Endothelial cell of umbilical vein (primary cell): ENCODE results near the gene IPO13. TPM values are rescaled to one million over a fixed set of nuclear protein-coding genes. Genes with fewer than 3 reads are reported as not detected.

Source experiments
- BruUV-seq: library from RNA; stranded (reverse); fragments of 400-500 nt; replicated peaks from 2 replicates; lab custom pipeline; 2021; lab: Mats Ljungman, UMichigan
- CTCF ChIA-PET: fragments of 300-600, 350-600 bp; sonication (Branson Sonifier 250); formaldehyde crosslinking; loops from one replicate; lab custom pipeline; 2021; ENCODE audit warnings: antibody characterized with exemption, inconsistent platforms; lab: Charles Lee
- POLR2A ChIA-PET: fragments of 300-600, 350-600 bp; sonication (Branson Sonifier 250); formaldehyde crosslinking; loops from one replicate; lab custom pipeline; 2021; ENCODE audit warnings: antibody characterized with exemption, inconsistent platforms; lab: Charles Lee
- DNase-seq: peaks from one replicate; pipeline ENCODE4 v3.0.0-alpha.2; 2011; ENCODE audit warnings: low read depth, low spot score
- FAIRE-seq: peaks from 2 replicates; lab custom pipeline; 2011; peaks lifted over from hg19 to GRCh38; lab: Jason Lieb, UNC
- H2AFZ ChIP-seq: 2 replicates; pipeline ENCODE4 v1.6.0; 2012; ENCODE audit warnings: low read depth, low read length, control low read depth, inconsistent platforms
- H3K27ac ChIP-seq: 2 replicates; pipeline ENCODE4 v1.5.1; 2011; ENCODE audit warnings: low read depth, mild to moderate bottlenecking, control low read depth, low read length, moderate library complexity; ENCODE audit not compliant: insufficient read depth
- H3K27me3 ChIP-seq, 2 experiments: 2 replicates each; pipeline versions ENCODE4 v1.6.0 to v1.6.1; 2011; ENCODE audit warnings: low read length in 2 of 2, mixed read lengths in 1 of 2; ENCODE audit not compliant: control insufficient read depth in 2 of 2, insufficient read depth in 2 of 2
- H3K36me3 ChIP-seq, 2 experiments: 2 replicates in 1 of 2; 3 replicates in 1 of 2; pipeline ENCODE4 v1.5.1; 2011; ENCODE audit warnings: low read length in 2 of 2, mild to moderate bottlenecking in 1 of 2, moderate library complexity in 1 of 2; ENCODE audit not compliant: control insufficient read depth in 2 of 2, insufficient read depth in 2 of 2; ENCODE audit errors: extremely low read depth in 1 of 2
- H3K4me1 ChIP-seq: 3 replicates; pipeline ENCODE4 v1.5.1; 2011; ENCODE audit warnings: mild to moderate bottlenecking, low read length; ENCODE audit not compliant: control insufficient read depth, insufficient read depth; ENCODE audit errors: extremely low read depth
- H3K4me2 ChIP-seq: 2 replicates; pipeline ENCODE4 v1.6.1; 2011; ENCODE audit warnings: low read length, control low read depth, mixed read lengths; ENCODE audit not compliant: insufficient read depth
- H3K4me3 ChIP-seq, 3 experiments: fragments of 200-600 bp in 1 of 3; sonication (generic), shearing (Covaris generic) in 1 of 3; replicated peaks in 1 of 3; 2 replicates each; pipeline ENCODE4 v1.5.1; 2011 to 2016; ENCODE audit warnings: control low read depth in 3 of 3, low read length in 3 of 3, mild to moderate bottlenecking in 2 of 3, inconsistent platforms in 1 of 3, low read depth in 1 of 3, moderate library complexity in 1 of 3; ENCODE audit not compliant: insufficient read depth in 1 of 3
- H3K79me2 ChIP-seq: 2 replicates; pipeline ENCODE4 v1.6.0; 2012; ENCODE audit warnings: low read length, inconsistent platforms; ENCODE audit not compliant: control insufficient read depth, insufficient read depth
- H3K9ac ChIP-seq: replicated peaks from 2 replicates; pipeline ENCODE3; 2011; ENCODE audit warnings: low read length, control low read depth; ENCODE audit not compliant: insufficient read depth; ENCODE audit errors: extremely low read depth
- H3K9me1 ChIP-seq: replicated peaks from 3 replicates; pipeline ENCODE4 v1.6.0; 2011; ENCODE audit warnings: mild to moderate bottlenecking, low read length; ENCODE audit not compliant: control insufficient read depth, insufficient read depth; ENCODE audit errors: extremely low read depth
- H3K9me3 ChIP-seq: replicated peaks from 2 replicates; pipeline ENCODE4 v1.5.1; 2012; ENCODE audit warnings: low read length, inconsistent platforms; ENCODE audit not compliant: control insufficient read depth, insufficient read depth
- H4K20me1 ChIP-seq: replicated peaks from 2 replicates; pipeline ENCODE3; 2011; ENCODE audit warnings: mild to moderate bottlenecking, low read length; ENCODE audit not compliant: control insufficient read depth, insufficient read depth; ENCODE audit errors: extremely low read depth
- EZH2 ChIP-seq: IDR thresholded peaks from 2 replicates; pipeline ENCODE4 v1.6.1; 2012; ENCODE audit warnings: borderline replicate concordance, low read depth, mild to moderate bottlenecking, moderate library complexity, low read length, inconsistent platforms; ENCODE audit not compliant: severe bottlenecking
- FOS ChIP-seq: IDR thresholded peaks from 2 replicates; pipeline ENCODE4 v1.6.1; 2011; ENCODE audit warnings: mild to moderate bottlenecking, low read length, moderate library complexity, borderline replicate concordance; ENCODE audit not compliant: insufficient read depth
- GATA2 ChIP-seq: IDR thresholded peaks from 2 replicates; pipeline ENCODE4 v1.7.0; 2011; ENCODE audit warnings: low read depth, mild to moderate bottlenecking, moderate library complexity, mixed read lengths, low read length; ENCODE audit not compliant: insufficient read length, insufficient read depth
- JUN ChIP-seq: IDR thresholded peaks from 2 replicates; pipeline ENCODE4 v1.6.1; 2011; ENCODE audit warnings: borderline replicate concordance, low read depth; ENCODE audit not compliant: insufficient read length, insufficient read depth
- MYC ChIP-seq: IDR thresholded peaks from one replicate; pipeline ENCODE4 v1.6.1; 2011; ENCODE audit warnings: mild to moderate bottlenecking, low read depth, low read length
- POLR2A ChIP-seq: IDR thresholded peaks from 2 replicates; pipeline ENCODE4 v1.6.1; 2012; ENCODE audit warnings: low read depth, mild to moderate bottlenecking, control low read depth, low read length
- POLR2AphosphoS5 ChIP-seq: IDR thresholded peaks from 2 replicates; pipeline ENCODE4 v1.6.1; 2012; ENCODE audit warnings: low read depth, mild to moderate bottlenecking, control low read depth, low read length, moderate library complexity; ENCODE audit not compliant: insufficient read depth
- dilution Hi-C: fragments of 300-500 bp; cut with MboI; formaldehyde crosslinking; loops from one replicate; pipeline ENCODE4 v1.15.0; 2019; ENCODE audit warnings: low sequenced_read_pairs; ENCODE audit not compliant: extremely low pct_ligation_motif_present
- intact Hi-C: fragments of 100-400 bp; cut with micrococcal nuclease; formaldehyde crosslinking; loops from one replicate; pipeline ENCODE4 v1.10.0; 2022
- polyA plus RNA-seq, 4 experiments: library from polyadenylated mRNA; depleted of rRNA in 3 of 4; stranded (reverse) in 3 of 4; unstranded in 1 of 4; fragments of >200 nt; gene quantifications; 2 replicates each; pipeline versions ENCODE4 v1.2.1 to v1.2.3, GENCODE V29; 2011 to 2012; ENCODE audit warnings: missing spikeins in 1 of 4
- total RNA-seq: library from RNA; stranded (reverse); gene quantifications from 2 replicates; pipeline ENCODE4 v1.2.3, GENCODE V29; 2021
- TF ChIP-seq, protein P1 (sequence below), 2 donors: IDR thresholded peaks; 1 replicate in 1 of 2; 2 replicates in 1 of 2; pipeline ENCODE4 v1.5.1; 2011; ENCODE audit warnings: low read length in 2 of 2, mild to moderate bottlenecking in 2 of 2, moderate library complexity in 2 of 2, control low read depth in 1 of 2, inconsistent platforms in 1 of 2, low read depth in 1 of 2; ENCODE audit not compliant: insufficient read depth in 1 of 2; ENCODE audit errors: extremely low read depth in 1 of 2
- TF ChIP-seq, protein P2 (sequence below): IDR thresholded peaks from 2 replicates; pipeline ENCODE4 v1.6.1; 2011; ENCODE audit not compliant: insufficient read depth, insufficient read length

IPO13 gene
- total and polyA plus RNA-seq, 2 donors (not counting 3 experiments of a cell fraction or from before 2014, with no cell fraction given): 28.9 to 29.3 TPM

DNA sequence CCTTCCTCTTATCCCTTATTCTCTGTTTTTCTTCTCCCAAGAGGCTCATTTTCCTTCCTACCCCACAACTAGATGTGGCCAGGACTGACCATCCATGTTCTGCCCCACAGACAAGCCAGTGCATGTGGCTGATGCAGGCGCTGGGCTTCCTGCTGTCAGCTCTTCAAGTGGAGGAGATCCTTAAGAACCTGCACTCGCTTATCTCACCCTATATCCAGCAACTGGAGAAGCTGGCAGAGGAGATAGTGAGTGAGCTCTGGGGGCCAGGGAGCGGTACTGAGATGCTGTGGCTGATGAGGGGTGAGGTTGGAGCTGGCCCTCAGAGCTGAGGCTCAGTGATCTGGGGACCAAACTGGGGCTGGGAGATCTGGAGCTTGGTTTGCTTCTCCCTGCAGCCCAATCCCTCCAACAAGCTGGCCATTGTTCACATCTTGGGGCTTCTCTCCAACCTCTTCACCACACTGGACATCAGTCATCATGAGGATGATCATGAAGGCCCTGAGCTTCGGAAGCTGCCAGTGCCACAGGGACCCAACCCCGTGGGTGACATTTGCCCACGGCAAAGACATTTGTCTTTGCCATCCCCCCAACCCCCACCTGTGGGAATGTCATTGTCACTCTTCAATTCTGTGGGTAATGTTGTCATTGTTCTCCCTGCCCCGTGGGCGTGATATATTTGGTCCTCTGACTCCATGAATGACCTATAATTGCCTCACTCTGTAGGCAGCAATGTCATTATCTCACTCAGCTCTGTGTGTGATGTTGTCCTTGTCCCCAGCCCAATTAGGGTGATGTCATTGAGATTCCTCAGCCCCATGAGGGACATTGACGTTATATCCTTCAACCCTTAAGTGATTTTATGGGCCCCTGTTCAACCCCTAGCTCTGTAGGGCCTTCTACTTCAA is 11.9 kb downstream of the IPO13 start:
- ChIA-PET POLR2A (no interaction called here), CTCF (interaction anchor here (1.0 to 1.7 kb wide), 5 partner anchors 8 to 196 kb away, joined by 3 to 8 read pairs (median 3); partner anchors contain the start of genes ARTN and ATP6V0B)
- intact Hi-C loops: no loop called here

More for the DNA sequence above, 11.9 kb downstream of the IPO13 start:
- TF ChIP-seq EZH2: no peak
- TF ChIP-seq, protein P1, sequence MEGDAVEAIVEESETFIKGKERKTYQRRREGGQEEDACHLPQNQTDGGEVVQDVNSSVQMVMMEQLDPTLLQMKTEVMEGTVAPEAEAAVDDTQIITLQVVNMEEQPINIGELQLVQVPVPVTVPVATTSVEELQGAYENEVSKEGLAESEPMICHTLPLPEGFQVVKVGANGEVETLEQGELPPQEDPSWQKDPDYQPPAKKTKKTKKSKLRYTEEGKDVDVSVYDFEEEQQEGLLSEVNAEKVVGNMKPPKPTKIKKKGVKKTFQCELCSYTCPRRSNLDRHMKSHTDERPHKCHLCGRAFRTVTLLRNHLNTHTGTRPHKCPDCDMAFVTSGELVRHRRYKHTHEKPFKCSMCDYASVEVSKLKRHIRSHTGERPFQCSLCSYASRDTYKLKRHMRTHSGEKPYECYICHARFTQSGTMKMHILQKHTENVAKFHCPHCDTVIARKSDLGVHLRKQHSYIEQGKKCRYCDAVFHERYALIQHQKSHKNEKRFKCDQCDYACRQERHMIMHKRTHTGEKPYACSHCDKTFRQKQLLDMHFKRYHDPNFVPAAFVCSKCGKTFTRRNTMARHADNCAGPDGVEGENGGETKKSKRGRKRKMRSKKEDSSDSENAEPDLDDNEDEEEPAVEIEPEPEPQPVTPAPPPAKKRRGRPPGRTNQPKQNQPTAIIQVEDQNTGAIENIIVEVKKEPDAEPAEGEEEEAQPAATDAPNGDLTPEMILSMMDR (IDR thresholded peaks at IDR 0.05; ENCODE audit: extremely low read depth in 1 of 2, insufficient read depth in 1 of 2, low read depth in 1 of 2, low read length in 2 of 2): no peak
- no peak for TF ChIP-seq MYC
- no peak for TF ChIP-seq JUN
- no peak for TF ChIP-seq POLR2A
- no peak for TF ChIP-seq GATA2
- TF ChIP-seq FOS: no peak
- no peak for TF ChIP-seq POLR2AphosphoS5
- TF ChIP-seq, protein P2, sequence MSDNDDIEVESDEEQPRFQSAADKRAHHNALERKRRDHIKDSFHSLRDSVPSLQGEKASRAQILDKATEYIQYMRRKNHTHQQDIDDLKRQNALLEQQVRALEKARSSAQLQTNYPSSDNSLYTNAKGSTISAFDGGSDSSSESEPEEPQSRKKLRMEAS: no peak
- Histone ChIP-seq H3K27ac (no peak overlapping the region), H2AFZ (no peak overlapping the region), H3K4me3 (no peak overlapping the region), H3K4me2 (no peak overlapping the region), H3K36me3 (peaks cover 5 to 33% of the 10 kb centered on the region in 2 experiments), H3K27me3 (no peaks in the 10 kb centered on the region), H3K9me3 (no peaks in the 10 kb centered on the region), H3K79me2 (no peaks in the 10 kb centered on the region), H3K4me1 (no peaks in the 10 kb centered on the region), H4K20me1 (no peaks in the 10 kb centered on the region), H3K9me1 (no peaks in the 10 kb centered on the region), H3K9ac (no peak overlapping the region)
- no peak for FAIRE-seq
- DNase-seq: no peak
- dilution Hi-C loops: no loop called here
- BruUV-seq: no TSS peak
